K562 (cell line): ENCODE data around the gene TNP1. TPM values are rescaled to one million over a fixed set of nuclear protein-coding genes. Genes with fewer than 3 reads are reported as not detected.

ENCODE experiments used
- ATAC-seq: fragments of 200-7000 bp; cut with Tn5 transposase; 3 replicates; pipeline ENCODE4 v1.9.1; 2020; ENCODE audit warnings: moderate library complexity
- BruUV-seq: library from RNA; stranded (reverse); fragments of 400-500 nt; replicated peaks from 2 replicates; lab custom pipeline; 2021; lab: Mats Ljungman, UMichigan
- CTCF ChIA-PET: fragments of 300-600 bp; formaldehyde crosslinking; extraction: SDS; loops from one replicate; lab custom pipeline; 2021; ENCODE audit warnings: low intra/inter-chr PET ratio; lab: Yijun Ruan, JAX
- POLR2A ChIA-PET: fragments of 300-600, 350-650 bp; sonication (Branson Sonifier 250); formaldehyde crosslinking; extraction: SDS; loops from one replicate; lab custom pipeline; 2021; ENCODE audit warnings: antibody characterized with exemption, inconsistent platforms; lab: Yijun Ruan, JAX
- DNase-seq, 4 experiments: peaks; one replicate each; pipeline versions ENCODE4 v3.0.0 to v3.0.0-alpha.2; 2011 to 2018; ENCODE audit warnings: low spot score in 3 of 4, mixed read lengths in 3 of 4; ENCODE audit errors: extremely low read depth in 1 of 4
- FAIRE-seq: peaks from 2 replicates; lab custom pipeline; 2011; peaks lifted over from hg19 to GRCh38; lab: Jason Lieb, UNC
- H2AFZ ChIP-seq: 2 replicates; pipeline ENCODE4 v1.6.0; 2011; ENCODE audit warnings: low read depth, low read length, control low read depth, inconsistent platforms
- H3K27ac ChIP-seq: fragments of 200-600 bp; 3 replicates; pipeline ENCODE4 v1.8.0; 2011; ENCODE audit warnings: low read depth, mild to moderate bottlenecking, control low read depth, inconsistent platforms, low read length, moderate library complexity, mixed read lengths; ENCODE audit errors: extremely low read depth
- H3K27me3 ChIP-seq, 2 experiments: fragments of 300-600 bp in 1 of 2; 2 replicates in 1 of 2; 3 replicates in 1 of 2; pipeline versions ENCODE4 v1.6.0 to v1.8.0; 2011; ENCODE audit warnings: inconsistent platforms in 2 of 2, low read length in 2 of 2, mild to moderate bottlenecking in 1 of 2, mixed read lengths in 1 of 2, moderate library complexity in 1 of 2; ENCODE audit not compliant: control insufficient read depth in 2 of 2, insufficient read depth in 2 of 2
- H3K36me3 ChIP-seq: fragments of 300-600 bp; 3 replicates; pipeline ENCODE4 v1.8.0; 2011; ENCODE audit warnings: mild to moderate bottlenecking, low read length, inconsistent platforms; ENCODE audit not compliant: control insufficient read depth, insufficient read depth
- H3K4me1 ChIP-seq, 2 experiments: fragments of 200-600 bp in 1 of 2; replicated peaks in 1 of 2; 2 replicates in 1 of 2; 3 replicates in 1 of 2; pipeline versions ENCODE4 v1.5.1 to v1.8.0; 2011; ENCODE audit warnings: inconsistent platforms in 2 of 2, low read length in 2 of 2, mild to moderate bottlenecking in 1 of 2, mixed read lengths in 1 of 2, moderate library complexity in 1 of 2; ENCODE audit not compliant: control insufficient read depth in 2 of 2, insufficient read depth in 2 of 2
- H3K4me2 ChIP-seq: 2 replicates; pipeline ENCODE4 v1.6.1; 2011; ENCODE audit warnings: low read length, control low read depth, inconsistent platforms, mixed read lengths; ENCODE audit not compliant: insufficient read depth
- H3K4me3 ChIP-seq: fragments of 200-600 bp; sonication (generic), shearing (Covaris generic); 2 replicates; pipeline ENCODE4 v1.5.1; 2016; ENCODE audit warnings: control low read depth, inconsistent platforms
- H3K79me2 ChIP-seq: fragments of 200-600 bp; 3 replicates; pipeline ENCODE4 v1.8.0; 2011; ENCODE audit warnings: low read length, inconsistent platforms; ENCODE audit not compliant: control insufficient read depth, insufficient read depth
- H3K9ac ChIP-seq, 2 experiments: 2 replicates each; pipeline versions ENCODE4 v1.6.0 to v1.6.1; 2011; ENCODE audit warnings: low read depth in 2 of 2, low read length in 2 of 2, control low read depth in 1 of 2, inconsistent platforms in 1 of 2, mild to moderate bottlenecking in 1 of 2, mixed read lengths in 1 of 2; ENCODE audit not compliant: insufficient read depth in 1 of 2
- H3K9me1 ChIP-seq: one replicate; pipeline ENCODE4 v1.6.0; 2011; ENCODE audit warnings: inconsistent platforms, mild to moderate bottlenecking, low read length, moderate library complexity; ENCODE audit not compliant: control insufficient read depth, insufficient read depth
- H3K9me3 ChIP-seq: replicated peaks from 2 replicates; pipeline ENCODE4 v1.5.1; 2011; ENCODE audit warnings: low read depth, low read length, inconsistent platforms; ENCODE audit not compliant: control insufficient read depth, insufficient read depth
- H4K20me1 ChIP-seq: replicated peaks from 2 replicates; pipeline ENCODE4 v1.6.1; 2011; ENCODE audit warnings: low read length, inconsistent platforms, mixed read lengths; ENCODE audit not compliant: control insufficient read depth, insufficient read depth
- BACH1 ChIP-seq: fragments of 200-800 bp; sonication (Bioruptor generic); IDR thresholded peaks from 2 replicates; pipeline ENCODE4 v1.6.1; 2016; ENCODE audit warnings: missing genetic modification characterization, missing compliant biosample characterization
- CBFB ChIP-seq: sonication (generic); formaldehyde crosslinking; IDR thresholded peaks from 2 replicates; pipeline ENCODE4 v1.4.0; 2020; ENCODE audit warnings: mild to moderate bottlenecking, missing genetic modification reagents
- CHD1 ChIP-seq: fragments of 200-600 bp; sonication (generic); IDR thresholded peaks from one replicate; pipeline ENCODE4 v1.6.1; 2012; ENCODE audit warnings: mild to moderate bottlenecking, moderate library complexity, low read length, inconsistent platforms
- CTBP1 ChIP-seq: fragments of 450-650 bp; IDR thresholded peaks from 2 replicates; pipeline ENCODE4 v1.6.1; 2016; ENCODE audit warnings: borderline replicate concordance
- ELF1 ChIP-seq: fragments of 200-800 bp; sonication (Bioruptor generic); IDR thresholded peaks from 2 replicates; pipeline ENCODE4 v1.6.1; 2016; ENCODE audit warnings: missing genetic modification characterization, missing compliant biosample characterization
- L3MBTL2 ChIP-seq: fragments of 450-650 bp; IDR thresholded peaks from 2 replicates; pipeline ENCODE4 v1.6.1; 2016; ENCODE audit warnings: mild to moderate bottlenecking, moderate library complexity
- MAFK ChIP-seq: IDR thresholded peaks from 2 replicates; pipeline ENCODE4 v1.6.1; 2011; ENCODE audit warnings: low read length, improper control_type of control experiment
- MIER1 ChIP-seq: fragments of 450-650 bp; IDR thresholded peaks from 2 replicates; pipeline ENCODE4 v1.6.1; 2016; ENCODE audit warnings: antibody characterized with exemption, mild to moderate bottlenecking, low read depth
- NRF1 ChIP-seq, 2 experiments: fragments of 450-650 bp; IDR thresholded peaks in 1 of 2; conservative IDR thresholded peaks in 1 of 2; 2 replicates each; pipeline ENCODE4 v1.6.1; 2014; ENCODE audit warnings: mild to moderate bottlenecking in 2 of 2
- PPARD ChIP-seq: fragments of 250-450 bp; sonication (Bioruptor Pico); IDR thresholded peaks from 2 replicates; pipeline ENCODE4 v1.8.0; 2022; ENCODE audit warnings: inconsistent platforms, mild to moderate bottlenecking, moderate library complexity
- SMARCA4 ChIP-seq: fragments of 450-650 bp; IDR thresholded peaks from 2 replicates; pipeline ENCODE4 v1.6.1; 2016
- STAT5B ChIP-seq: fragments of 250-450 bp; sonication (Bioruptor Pico); IDR thresholded peaks from 2 replicates; pipeline ENCODE4 v1.8.0; 2021; ENCODE audit warnings: mild to moderate bottlenecking, inconsistent platforms
- TRIM28 ChIP-seq: fragments of 450-650 bp; IDR thresholded peaks from 2 replicates; pipeline ENCODE4 v1.6.1; 2017
- ZKSCAN3 ChIP-seq: fragments of 250-450 bp; sonication (Bioruptor Pico); IDR thresholded peaks from 2 replicates; pipeline ENCODE4 v1.4.0; 2020
- ZKSCAN8 ChIP-seq: fragments of 200-800 bp; sonication (Bioruptor generic); IDR thresholded peaks from 2 replicates; pipeline ENCODE4 v1.6.1; 2016; ENCODE audit warnings: missing genetic modification characterization, missing compliant biosample characterization
- ZNF174 ChIP-seq: fragments of 250-450 bp; sonication (Bioruptor Pico); IDR thresholded peaks from 2 replicates; pipeline ENCODE4 v1.4.0; 2020; ENCODE audit warnings: mild to moderate bottlenecking
- WGBS: fragments of 100-300 bp; shearing (Covaris generic); methylation state at CpG from one replicate; pipeline ENCODE4 v1.1.6; 2016; ENCODE audit warnings: low coverage, mixed read lengths; ENCODE audit not compliant: insufficient coverage; ENCODE audit errors: missing lambda C conversion rate; 5-methylcytosine and 5-hydroxymethylcytosine counted together
- in situ Hi-C: fragments of 300-500 bp; cut with MboI; formaldehyde crosslinking; loops from 4 replicates; pipeline ENCODE4 v1.15.0; 2018; ENCODE audit warnings: inconsistent platforms, mixed read lengths
- intact Hi-C: fragments of 100-400 bp; cut with micrococcal nuclease; formaldehyde crosslinking; loops from 2 replicates; pipeline ENCODE4 v1.14.2; 2022
- polyA plus RNA-seq, 8 experiments: library from polyadenylated mRNA; depleted of rRNA in 4 of 8; stranded (reverse) in 5 of 8; unstranded in 3 of 8; fragments of >200 nt; fragmentation: Nextera tagmentation in 2 of 8; fragmentation: Illumina TruSeq in 1 of 8; extraction: Ambion mirVana in 2 of 8; extraction: Trizol in 1 of 8; gene quantifications; 2 replicates each; pipeline versions ENCODE4 v1.2.1 to v1.2.3, GENCODE V29; 2011 to 2014; ENCODE audit warnings: inconsistent platforms in 1 of 8, missing spikeins in 1 of 8
- total RNA-seq, 7 experiments: library from RNA; depleted of rRNA in 6 of 7; stranded (reverse); fragments of >200 nt in 6 of 7; fragmentation: Illumina TruSeq in 2 of 7; extraction: Trizol in 2 of 7; gene quantifications; 2 replicates each; pipeline versions ENCODE4 v1.2.1 to v1.2.3, GENCODE V29; 2011 to 2021; ENCODE audit warnings: low replicate concordance in 1 of 7
- TF ChIP-seq, protein P1 (sequence below): fragments of 450-650 bp; formaldehyde crosslinking; IDR thresholded peaks from 2 replicates; pipeline ENCODE4 v1.4.0; 2022; ENCODE audit warnings: mild to moderate bottlenecking, moderate library complexity
- TF ChIP-seq, protein P2 (sequence below), 2 experiments: fragments of 450-650 bp; conservative IDR thresholded peaks; 2 replicates each; pipeline ENCODE4 v1.6.1; 2017; ENCODE audit warnings: mild to moderate bottlenecking in 2 of 2, moderate library complexity in 2 of 2
- TF ChIP-seq, protein P3 (sequence below): conservative IDR thresholded peaks from 2 replicates; pipeline ENCODE4 v1.6.1; 2011; ENCODE audit warnings: low read depth, mild to moderate bottlenecking, low read length; ENCODE audit not compliant: control insufficient read depth

The TNP1 gene
- total and polyA plus RNA-seq, 9 of the 15 experiments (the other 6 are each of a cell fraction or from before 2014, with no cell fraction given) = not detected

DNA sequence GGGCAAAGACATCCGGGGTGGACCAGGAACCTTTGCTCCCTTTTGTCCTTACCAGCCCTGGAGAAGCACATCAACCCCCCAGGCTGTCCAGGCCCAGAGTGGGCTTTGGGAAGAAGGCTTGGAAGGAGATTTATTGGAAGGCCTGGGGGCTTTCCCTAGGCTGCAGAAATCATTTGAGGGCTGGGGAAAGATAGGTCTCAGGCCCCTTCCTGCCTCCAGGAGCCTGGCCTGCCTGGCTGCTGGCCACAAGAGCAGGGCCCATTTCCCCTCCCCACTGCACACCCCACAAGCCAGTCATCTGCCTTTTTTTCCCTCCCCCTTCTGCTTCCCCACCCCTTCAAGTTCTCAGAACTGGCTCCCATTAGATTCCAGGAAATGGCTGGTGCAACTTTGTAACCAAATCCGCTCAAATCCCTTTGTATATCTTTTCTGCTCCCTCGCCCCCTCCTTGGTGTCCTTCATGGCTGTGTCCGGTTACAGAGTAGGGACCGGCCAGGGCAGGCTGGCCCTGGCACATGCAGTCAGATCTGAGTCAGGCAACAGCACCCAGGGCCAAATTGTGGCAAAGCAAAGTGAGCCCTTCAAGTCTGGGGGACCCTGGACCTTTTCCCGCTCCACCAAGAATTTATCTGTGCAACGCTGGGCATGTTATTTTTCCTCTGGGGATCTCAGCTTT is 20.8 kb upstream of the TNP1 start:
- no peak overlapping the region for H3K4me3 ChIP-seq
- peak overlapping the region; percentile 66 to 88 for H3K9ac ChIP-seq
- H3K4me1 ChIP-seq = peaks cover 41 to 49% of the 10 kb centered on the region in 2 experiments
- H3K27ac ChIP-seq = peak overlapping the region; percentile 78
- no peaks in the 10 kb centered on the region for H3K36me3 ChIP-seq
- H3K9me1 ChIP-seq = no peaks in the 10 kb centered on the region
- POLR2A ChIA-PET = interaction anchor here (0.6 to 1.2 kb wide), 3 partner anchors 10 to 224 kb away, joined by 3 to 4 read pairs (median 3); no protein-coding TSS in a partner anchor
- no peaks in the 10 kb centered on the region for H3K27me3 ChIP-seq
- H4K20me1 ChIP-seq = no peaks in the 10 kb centered on the region
- H3K79me2 ChIP-seq = no peaks in the 10 kb centered on the region
- WGBS = 7% methylated on average over 5 of the region's 7 CpGs
- H3K4me2 ChIP-seq = peak overlapping the region; percentile 72
- intact Hi-C loops (loop anchor here (1.0 to 2.0 kb wide), 2 partner anchors 88 to 103 kb away; no protein-coding TSS in a partner anchor), in situ Hi-C loops (no loop called here)
- peak overlapping the region; percentile 79 for H2AFZ ChIP-seq
- DNase-seq = peak; percentile 53 to 93 (median 72)
- peak; percentile 95 for FAIRE-seq
- no TSS peak for BruUV-seq
- peak; percentile 92 for ATAC-seq
- CTCF ChIA-PET = no interaction called here
- no peaks in the 10 kb centered on the region for H3K9me3 ChIP-seq
- TF ChIP-seq CTBP1 = no peak
- no peak for TF ChIP-seq PPARD
- peak; percentile 59 for TF ChIP-seq SMARCA4
- no peak for TF ChIP-seq ZKSCAN3
- TF ChIP-seq MIER1 = no peak
- TF ChIP-seq BACH1 (tag) = peak; percentile 55; the same call in 1 of the 2 replicates
- TF ChIP-seq, protein P1, sequence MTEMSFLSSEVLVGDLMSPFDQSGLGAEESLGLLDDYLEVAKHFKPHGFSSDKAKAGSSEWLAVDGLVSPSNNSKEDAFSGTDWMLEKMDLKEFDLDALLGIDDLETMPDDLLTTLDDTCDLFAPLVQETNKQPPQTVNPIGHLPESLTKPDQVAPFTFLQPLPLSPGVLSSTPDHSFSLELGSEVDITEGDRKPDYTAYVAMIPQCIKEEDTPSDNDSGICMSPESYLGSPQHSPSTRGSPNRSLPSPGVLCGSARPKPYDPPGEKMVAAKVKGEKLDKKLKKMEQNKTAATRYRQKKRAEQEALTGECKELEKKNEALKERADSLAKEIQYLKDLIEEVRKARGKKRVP = peak; percentile 89
- peak; percentile 29; the same call in 1 of the 2 replicates for TF ChIP-seq ZKSCAN8 (CRISPR knock-in tag)
- no peak for TF ChIP-seq CBFB (CRISPR knock-in tag)
- TF ChIP-seq ZNF174 = no peak
- no peak; the same call in 1 of the 2 replicates for TF ChIP-seq ELF1
- no peak for TF ChIP-seq CHD1
- peak; percentile 54; the same call in 1 of the 2 replicates for TF ChIP-seq L3MBTL2
- TF ChIP-seq NRF1 (conservative IDR thresholded peaks at IDR 0.05 in 1 of 2, IDR thresholded peaks at IDR 0.05 in 1 of 2) = peak; percentile 8 to 10; a peak in 1 of 4 replicates
- TF ChIP-seq, protein P2, sequence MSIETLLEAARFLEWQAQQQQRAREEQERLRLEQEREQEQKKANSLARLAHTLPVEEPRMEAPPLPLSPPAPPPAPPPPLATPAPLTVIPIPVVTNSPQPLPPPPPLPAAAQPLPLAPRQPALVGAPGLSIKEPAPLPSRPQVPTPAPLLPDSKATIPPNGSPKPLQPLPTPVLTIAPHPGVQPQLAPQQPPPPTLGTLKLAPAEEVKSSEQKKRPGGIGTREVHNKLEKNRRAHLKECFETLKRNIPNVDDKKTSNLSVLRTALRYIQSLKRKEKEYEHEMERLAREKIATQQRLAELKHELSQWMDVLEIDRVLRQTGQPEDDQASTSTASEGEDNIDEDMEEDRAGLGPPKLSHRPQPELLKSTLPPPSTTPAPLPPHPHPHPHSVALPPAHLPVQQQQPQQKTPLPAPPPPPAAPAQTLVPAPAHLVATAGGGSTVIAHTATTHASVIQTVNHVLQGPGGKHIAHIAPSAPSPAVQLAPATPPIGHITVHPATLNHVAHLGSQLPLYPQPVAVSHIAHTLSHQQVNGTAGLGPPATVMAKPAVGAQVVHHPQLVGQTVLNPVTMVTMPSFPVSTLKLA (conservative IDR thresholded peaks at IDR 0.05) = peak in 1 of 2 experiments; percentile 50; a peak in 2 of 4 replicates
- no peak for TF ChIP-seq STAT5B (CRISPR knock-in tag)
- TF ChIP-seq MAFK = no peak
- no peak for TF ChIP-seq TRIM28
- TF ChIP-seq, protein P3, sequence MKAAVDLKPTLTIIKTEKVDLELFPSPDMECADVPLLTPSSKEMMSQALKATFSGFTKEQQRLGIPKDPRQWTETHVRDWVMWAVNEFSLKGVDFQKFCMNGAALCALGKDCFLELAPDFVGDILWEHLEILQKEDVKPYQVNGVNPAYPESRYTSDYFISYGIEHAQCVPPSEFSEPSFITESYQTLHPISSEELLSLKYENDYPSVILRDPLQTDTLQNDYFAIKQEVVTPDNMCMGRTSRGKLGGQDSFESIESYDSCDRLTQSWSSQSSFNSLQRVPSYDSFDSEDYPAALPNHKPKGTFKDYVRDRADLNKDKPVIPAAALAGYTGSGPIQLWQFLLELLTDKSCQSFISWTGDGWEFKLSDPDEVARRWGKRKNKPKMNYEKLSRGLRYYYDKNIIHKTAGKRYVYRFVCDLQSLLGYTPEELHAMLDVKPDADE = no peak
